ENCODE data around the gene CENPL.
A peak's percentile ranks its signal among the peaks of the same experiment; 100 is the strongest.

The CENPL gene

GRCh38 chr1:173868266-173869020 is 43.8 kb upstream of the CENPL start, which contains the start of gene ZBTB37 (continued):
- TF ChIP-seq BCL11A (tag by site-specific recombination; IDR thresholded peaks at IDR 0.05; ENCODE audit: low read depth) = peak; percentile 98
- no peak for TF ChIP-seq HOXA7 (CRISPR knock-in tag; IDR thresholded peaks at IDR 0.05; ENCODE audit: borderline replicate concordance)
- TF ChIP-seq ZBTB20 (tag by site-specific recombination; IDR thresholded peaks at IDR 0.05) = peak; percentile 64; the same call in 1 of the 2 replicates

- Histone ChIP-seq H3K9me3 (ENCODE audit: control insufficient read depth, insufficient read depth, low read depth, low read length) (no peaks in the 10 kb centered on the region), H3K4me1 (ENCODE audit: control insufficient read depth, insufficient read depth, low read length) (no peaks in the 10 kb centered on the region; the same call in 1 of the 2 replicates), H3K36me3 (ENCODE audit: control insufficient read depth in 2 of 2, insufficient read depth in 1 of 2, low read length in 2 of 2) (peaks cover 14 to 65% of the 10 kb centered on the region in 2 experiments), H3K4me3 (ENCODE audit: low read depth, low read length) (peak within 1 kb of the TSS; percentile 90), H3K27ac (ENCODE audit: extremely low read depth, low read depth, low read length) (peak within 1 kb of the TSS; percentile 86)
- CTCF ChIA-PET = no interaction called here
- POLR2A ChIA-PET = interaction anchor here (0.6 to 2.2 kb wide), 34 partner anchors 9 to 1064 kb away, joined by 3 to 28 read pairs (median 4); partner anchors contain the start of genes CENPL, DARS2, KLHL20 and PRDX6
- TF ChIP-seq ZNF580 (tag by site-specific recombination; IDR thresholded peaks at IDR 0.05) = 0 out of 2 replicates have a peak, but pooled peaks have one; percentile 32
- peak; percentile 40; the same call in 1 of the 2 replicates for TF ChIP-seq ZNF76 (tag by site-specific recombination; IDR thresholded peaks at IDR 0.05; ENCODE audit: borderline replicate concordance, low read depth)
- no peak; the same call in 1 of the 2 replicates for TF ChIP-seq ZBTB6 (tag by site-specific recombination; IDR thresholded peaks at IDR 0.05)
- TF ChIP-seq KLF16 (tag by site-specific recombination; IDR thresholded peaks at IDR 0.05) = no peak
- peak; percentile 93 for TF ChIP-seq ZNF513 (tag by site-specific recombination; IDR thresholded peaks at IDR 0.05)
- 0 out of 2 replicates have a peak, but pooled peaks have one; percentile 31 for TF ChIP-seq PBX3 (CRISPR knock-in tag; IDR thresholded peaks at IDR 0.05)
- TF ChIP-seq ZSCAN5A (tag by site-specific recombination; IDR thresholded peaks at IDR 0.05) = 0 out of 2 replicates have a peak, but pooled peaks have one; percentile 23
- TF ChIP-seq ZIC2 (tag by site-specific recombination; IDR thresholded peaks at IDR 0.05) = peak; percentile 63; the same call in 1 of the 2 replicates
- 0 out of 2 replicates have a peak, but pooled peaks have one; percentile 42 for TF ChIP-seq ZSCAN23 (tag by site-specific recombination; IDR thresholded peaks at IDR 0.05)
- no peak for TF ChIP-seq ZNF645 (tag by site-specific recombination; IDR thresholded peaks at IDR 0.05)
- 0 out of 2 replicates have a peak, but pooled peaks have one; percentile 14 for TF ChIP-seq ZNF37A (tag by site-specific recombination; IDR thresholded peaks at IDR 0.05)
- no peak for TF ChIP-seq ZNF701 (tag by site-specific recombination; IDR thresholded peaks at IDR 0.05)
- peak; percentile 47; the same call in 1 of the 2 replicates for TF ChIP-seq ZNF558 (tag by site-specific recombination; IDR thresholded peaks at IDR 0.05)
- peak; percentile 70 for TF ChIP-seq ZNF610 (tag by site-specific recombination; IDR thresholded peaks at IDR 0.05; ENCODE audit: borderline replicate concordance)
- no peak; the same call in 1 of the 2 replicates for TF ChIP-seq ZBTB1 (tag by site-specific recombination; IDR thresholded peaks at IDR 0.05)
- no peak for TF ChIP-seq CTCF (tag by site-specific recombination; IDR thresholded peaks at IDR 0.05)
- peak; percentile 91 for TF ChIP-seq ZNF501 (tag by site-specific recombination; IDR thresholded peaks at IDR 0.05)
- TF ChIP-seq ZNF341 (tag by site-specific recombination; IDR thresholded peaks at IDR 0.05; ENCODE audit: low read depth) = no peak
- TF ChIP-seq ZNF324 (tag by site-specific recombination; IDR thresholded peaks at IDR 0.05) = peak; percentile 69
Measured at GRCh38 chr1:173867753-173868265, 43.1 kb upstream of the CENPL start, which contains the start of gene GAS5. Gene GAS5 (minus strand): TSS chr1:173867989.

Data from HEK293 (cell line).